ENCODE data around the gene IBTK. TPM values are rescaled to one million over a fixed set of nuclear protein-coding genes. Genes with fewer than 3 reads are reported as not detected.

IBTK gene
- total and polyA plus RNA-seq, 4 donors: 14.1 to 66.8 (median 21.0) TPM

- Histone ChIP-seq H3K36me3 (ENCODE audit: control insufficient read depth in 4 of 4, insufficient read depth in 3 of 4, low read depth in 1 of 4, low read length in 3 of 4) (peaks cover 6 to 56% (median 42%) of the 10 kb centered on the region in 4 donors), H3K9ac (ENCODE audit: low read depth in 1 of 2, low read length in 2 of 2) (no peak overlapping the region), H3K4me3 (ENCODE audit: low read depth in 1 of 3, low read length in 3 of 3) (no peak overlapping the region), H3K4me1 (ENCODE audit: control insufficient read depth in 4 of 4, insufficient read depth in 4 of 4, low read length in 3 of 4) (no peaks in the 10 kb centered on the region), H3K9me3 (ENCODE audit: control insufficient read depth in 4 of 4, low read length in 3 of 4) (no peaks in the 10 kb centered on the region), H3K27me3 (ENCODE audit: control insufficient read depth in 4 of 4, insufficient read depth in 4 of 4, low read length in 3 of 4) (no peaks in the 10 kb centered on the region), H3K27ac (ENCODE audit: low read depth in 1 of 2, low read length in 2 of 2) (no peak overlapping the region)
- no peak for TF ChIP-seq JUND (IDR thresholded peaks at IDR 0.05)
- no peak for TF ChIP-seq HNF4G (IDR thresholded peaks at IDR 0.05)
- no peak for TF ChIP-seq SP1 (IDR thresholded peaks at IDR 0.05)
- 99% methylated on average over 2 of the region's 2 CpGs for WGBS
- no peak for DNase-seq (ENCODE audit: low spot score)
These were observed 36.2 kb downstream of the IBTK start for GRCh38 chr6:82211326-82211725.

DNA sequence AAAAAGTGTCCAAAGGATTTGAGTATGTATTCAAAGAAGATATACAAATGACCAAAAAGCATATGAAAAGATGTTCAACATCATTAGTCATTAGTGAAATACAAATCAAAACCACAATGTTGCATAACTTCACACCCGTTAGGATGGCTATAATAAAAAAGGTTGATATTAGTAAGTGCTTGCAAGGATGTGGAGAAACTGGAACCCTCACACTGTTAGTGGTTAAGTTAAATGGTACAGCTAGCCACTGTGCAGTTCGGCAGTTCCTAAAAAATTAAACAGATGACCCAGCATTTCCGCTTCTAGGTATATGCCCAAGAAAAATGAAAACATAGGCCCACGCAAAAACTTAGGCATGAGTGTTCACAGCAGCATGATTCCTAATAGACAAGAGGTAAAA is 38.6 kb downstream of the IBTK start:
- peaks cover 3 to 36% (median 25%) of the 10 kb centered on the region in 4 donors for H3K36me3 ChIP-seq (ENCODE audit: control insufficient read depth in 4 of 4, insufficient read depth in 3 of 4, low read depth in 1 of 4, low read length in 3 of 4)

GRCh38 chr6:82205930-82206392 is 41.6 kb downstream of the IBTK start:
- WGBS: 38% methylated on average over 1 of the region's 1 CpG
- no peak overlapping the region for H3K27ac ChIP-seq (ENCODE audit: low read depth in 1 of 2, low read length in 2 of 2)

More for the DNA sequence above, 38.6 kb downstream of the IBTK start:
- Histone ChIP-seq H3K4me3 (ENCODE audit: low read depth in 1 of 3, low read length in 3 of 3) (no peak overlapping the region), H3K4me1 (ENCODE audit: control insufficient read depth in 4 of 4, insufficient read depth in 4 of 4, low read length in 3 of 4) (no peaks in the 10 kb centered on the region), H3K9me3 (ENCODE audit: control insufficient read depth in 4 of 4, low read length in 3 of 4) (no peaks in the 10 kb centered on the region), H3K9ac (ENCODE audit: low read depth in 1 of 2, low read length in 2 of 2) (no peak overlapping the region), H3K27ac (ENCODE audit: low read depth in 1 of 2, low read length in 2 of 2) (no peak overlapping the region), H3K27me3 (ENCODE audit: control insufficient read depth in 4 of 4, insufficient read depth in 4 of 4, low read length in 3 of 4) (no peaks in the 10 kb centered on the region)
- TF ChIP-seq GABPA (IDR thresholded peaks at IDR 0.05 in 1 of 2, conservative IDR thresholded peaks at IDR 0.05 in 1 of 2) (no peak), MAX (IDR thresholded peaks at IDR 0.05) (no peak), TAF1 (conservative IDR thresholded peaks at IDR 0.05) (no peak)
- WGBS: 80% methylated on average over 4 of the region's 4 CpGs
- DNase-seq (ENCODE audit: low spot score): no peak

DNA sequence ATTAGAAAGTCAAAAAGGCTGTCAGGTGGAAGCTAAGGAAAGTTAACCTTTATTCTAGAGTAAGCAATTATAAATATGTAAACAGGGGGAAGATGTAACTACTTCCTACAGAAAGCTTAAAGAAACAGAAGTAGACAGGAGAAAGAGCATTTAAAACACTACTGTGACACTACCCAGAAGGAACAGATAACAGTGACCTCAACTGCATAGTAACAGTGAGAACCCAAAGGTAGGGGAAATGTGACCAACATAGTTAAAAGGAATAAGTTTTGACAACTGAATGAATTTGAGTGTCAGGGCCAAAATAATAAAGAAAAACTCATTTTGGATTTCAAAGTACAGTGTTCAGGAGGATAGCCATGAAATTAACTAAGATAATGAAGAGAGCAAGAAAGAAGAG is 43.5 kb downstream of the IBTK start:
- H3K9ac ChIP-seq (ENCODE audit: low read depth in 1 of 2, low read length in 2 of 2): no peak overlapping the region
- no peak for DNase-seq (ENCODE audit: low spot score)
- H3K27ac ChIP-seq (ENCODE audit: low read depth in 1 of 2, low read length in 2 of 2): no peak overlapping the region
- H3K4me1 ChIP-seq (ENCODE audit: control insufficient read depth in 4 of 4, insufficient read depth in 4 of 4, low read length in 3 of 4): no peaks in the 10 kb centered on the region
- peaks cover 4 to 44% (median 37%) of the 10 kb centered on the region in 4 donors for H3K36me3 ChIP-seq (ENCODE audit: control insufficient read depth in 4 of 4, insufficient read depth in 3 of 4, low read depth in 1 of 4, low read length in 3 of 4)
- H3K4me3 ChIP-seq (ENCODE audit: low read depth in 1 of 3, low read length in 3 of 3): no peak overlapping the region
- no peaks in the 10 kb centered on the region for H3K9me3 ChIP-seq (ENCODE audit: control insufficient read depth in 4 of 4, low read length in 3 of 4)
- no peaks in the 10 kb centered on the region for H3K27me3 ChIP-seq (ENCODE audit: control insufficient read depth in 4 of 4, insufficient read depth in 4 of 4, low read length in 3 of 4)
- TF ChIP-seq FOXA1 (IDR thresholded peaks at IDR 0.05): no peak
- TF ChIP-seq TAF1 (conservative IDR thresholded peaks at IDR 0.05): no peak
- no peak for TF ChIP-seq RXRA (IDR thresholded peaks at IDR 0.05)
- TF ChIP-seq HNF4A (conservative IDR thresholded peaks at IDR 0.05): no peak
- no peak for TF ChIP-seq SP1 (IDR thresholded peaks at IDR 0.05)
- TF ChIP-seq NR2F2 (IDR thresholded peaks at IDR 0.05): no peak
- no peak for TF ChIP-seq RAD21 (IDR thresholded peaks at IDR 0.05)
- no peak for TF ChIP-seq EGR1 (IDR thresholded peaks at IDR 0.05; ENCODE audit: low read depth in 2 of 2)
- no peak for TF ChIP-seq JUND (IDR thresholded peaks at IDR 0.05)
- TF ChIP-seq HNF4G (IDR thresholded peaks at IDR 0.05): no peak
- TF ChIP-seq ATF3 (IDR thresholded peaks at IDR 0.05): no peak

More at GRCh38 chr6:82205930-82206392, 41.6 kb downstream of the IBTK start:
- Histone ChIP-seq H3K36me3 (ENCODE audit: control insufficient read depth in 4 of 4, insufficient read depth in 3 of 4, low read depth in 1 of 4, low read length in 3 of 4) (peaks cover 3 to 35% (median 25%) of the 10 kb centered on the region in 4 donors), H3K4me1 (ENCODE audit: control insufficient read depth in 4 of 4, insufficient read depth in 4 of 4, low read length in 3 of 4) (no peaks in the 10 kb centered on the region), H3K4me3 (ENCODE audit: low read depth in 1 of 3, low read length in 3 of 3) (no peak overlapping the region), H3K27me3 (ENCODE audit: control insufficient read depth in 4 of 4, insufficient read depth in 4 of 4, low read length in 3 of 4) (no peaks in the 10 kb centered on the region), H3K9ac (ENCODE audit: low read depth in 1 of 2, low read length in 2 of 2) (no peak overlapping the region), H3K9me3 (ENCODE audit: control insufficient read depth in 4 of 4, low read length in 3 of 4) (no peaks in the 10 kb centered on the region)
- TF ChIP-seq RAD21 (IDR thresholded peaks at IDR 0.05) (no peak), NR2F2 (IDR thresholded peaks at IDR 0.05) (no peak), SP1 (IDR thresholded peaks at IDR 0.05) (peak; percentile 39), EGR1 (IDR thresholded peaks at IDR 0.05; ENCODE audit: low read depth in 2 of 2) (no peak), RXRA (IDR thresholded peaks at IDR 0.05) (peak in 1 of 2 donors; percentile 49)
- DNase-seq (ENCODE audit: low spot score): no peak

Measured in liver (tissue), 9 donors.